ENCODE measurements around the gene PSMC3. TPM values are rescaled to one million over a fixed set of nuclear protein-coding genes. Genes with fewer than 3 reads are reported as not detected.
A peak's percentile ranks its signal among the peaks of the same experiment; 100 is the strongest.

The PSMC3 gene
- total and polyA plus RNA-seq, 9 of the 15 experiments (the other 6 are each of a cell fraction or from before 2014, with no cell fraction given), result 44.3 to 324 (median 240) TPM

DNA sequence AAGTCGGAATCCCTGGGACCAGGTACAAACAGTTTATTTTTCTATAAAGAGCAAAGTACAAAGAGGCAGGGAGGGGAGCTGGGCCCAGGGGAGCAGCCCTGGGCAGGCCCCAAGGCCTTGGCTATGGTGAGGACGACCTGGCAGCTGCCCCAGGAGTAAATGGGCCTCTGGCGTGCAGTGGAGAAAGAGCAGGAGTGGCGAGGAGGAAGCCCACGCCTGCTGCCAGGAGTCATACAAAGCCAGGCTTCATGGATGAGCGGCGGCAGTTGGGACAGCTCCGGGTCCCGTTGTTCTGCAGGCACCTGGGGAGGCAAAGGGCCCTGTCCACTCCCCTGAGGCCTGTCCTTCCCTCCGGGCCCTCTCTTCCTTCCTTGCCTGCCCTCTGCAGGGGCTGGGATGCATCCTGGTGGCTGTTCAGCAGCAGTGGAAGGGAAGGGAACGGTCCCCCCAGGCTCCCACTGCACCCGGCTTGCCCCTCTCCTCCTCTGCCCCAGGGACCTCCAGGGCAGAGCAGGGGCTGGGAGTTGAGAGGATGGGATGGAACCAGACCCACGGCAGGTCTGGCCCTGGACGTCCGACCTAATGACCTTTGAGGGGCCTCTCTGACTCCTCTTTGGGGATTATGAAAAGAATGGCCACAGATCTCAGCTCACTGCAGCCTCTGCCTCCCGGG lies 11.6 kb upstream of the PSMC3 start:
- no peaks in the 10 kb centered on the region for H3K79me2 ChIP-seq (ENCODE audit: control insufficient read depth, insufficient read depth, low read length)
- intact Hi-C loops (cut with micrococcal nuclease), result no loop called here
- no peak overlapping the region for H3K4me2 ChIP-seq (ENCODE audit: insufficient read depth, low read length)
- FAIRE-seq (no peak), DNase-seq (ENCODE audit: extremely low read depth in 1 of 4, low spot score in 3 of 4) (no peak), ATAC-seq (peak; percentile 28; the same call in 2 of the 3 replicates)
- peaks cover 0 to 9% of the 10 kb centered on the region in 2 experiments; a peak in 2 of 5 replicates for H3K4me1 ChIP-seq (replicated peaks in 1 of 2; ENCODE audit: control insufficient read depth in 2 of 2, insufficient read depth in 2 of 2, low read length in 2 of 2)
- H2AFZ ChIP-seq (ENCODE audit: low read depth, low read length), result no peak overlapping the region
- H4K20me1 ChIP-seq (replicated peaks; ENCODE audit: control insufficient read depth, insufficient read depth, low read length), result no peaks in the 10 kb centered on the region
- POLR2A ChIA-PET, result interaction anchor here (1.1 kb wide), 1 partner anchor 12 kb away, joined by 3 read pairs; the partner anchor contains the start of gene PSMC3
- no peaks in the 10 kb centered on the region for H3K36me3 ChIP-seq (ENCODE audit: control insufficient read depth, insufficient read depth, low read length)
- in situ Hi-C loops (cut with MboI), result no loop called here
- WGBS (ENCODE audit: insufficient coverage, low coverage, missing lambda C conversion rate), result 41% methylated on average over 12 of the region's 16 CpGs
- H3K9me3 ChIP-seq (replicated peaks; ENCODE audit: control insufficient read depth, insufficient read depth, low read depth, low read length), result no peaks in the 10 kb centered on the region
- H3K27me3 ChIP-seq (ENCODE audit: control insufficient read depth in 2 of 2, insufficient read depth in 2 of 2, low read length in 2 of 2), result no peaks in the 10 kb centered on the region
- BruUV-seq (replicated peaks), result no TSS peak
- no peaks in the 10 kb centered on the region for H3K9me1 ChIP-seq (ENCODE audit: control insufficient read depth, insufficient read depth, low read length)
- H3K4me3 ChIP-seq, result no peak overlapping the region
- peak overlapping the region in 1 of 2 experiments; percentile 37; a peak in 1 of 4 replicates for H3K9ac ChIP-seq (ENCODE audit: insufficient read depth in 1 of 2, low read depth in 2 of 2, low read length in 2 of 2)
- no peak overlapping the region for H3K27ac ChIP-seq (ENCODE audit: extremely low read depth, low read depth, low read length)
- CTCF ChIA-PET (ENCODE audit: low intra/inter-chr PET ratio), result no interaction called here
- TF ChIP-seq ESRRB (CRISPR knock-in tag; IDR thresholded peaks at IDR 0.05; ENCODE audit: borderline replicate concordance), result no peak
- TF ChIP-seq DIDO1 (tag; IDR thresholded peaks at IDR 0.05; ENCODE audit: low read depth), result no peak
- TF ChIP-seq, protein P1, sequence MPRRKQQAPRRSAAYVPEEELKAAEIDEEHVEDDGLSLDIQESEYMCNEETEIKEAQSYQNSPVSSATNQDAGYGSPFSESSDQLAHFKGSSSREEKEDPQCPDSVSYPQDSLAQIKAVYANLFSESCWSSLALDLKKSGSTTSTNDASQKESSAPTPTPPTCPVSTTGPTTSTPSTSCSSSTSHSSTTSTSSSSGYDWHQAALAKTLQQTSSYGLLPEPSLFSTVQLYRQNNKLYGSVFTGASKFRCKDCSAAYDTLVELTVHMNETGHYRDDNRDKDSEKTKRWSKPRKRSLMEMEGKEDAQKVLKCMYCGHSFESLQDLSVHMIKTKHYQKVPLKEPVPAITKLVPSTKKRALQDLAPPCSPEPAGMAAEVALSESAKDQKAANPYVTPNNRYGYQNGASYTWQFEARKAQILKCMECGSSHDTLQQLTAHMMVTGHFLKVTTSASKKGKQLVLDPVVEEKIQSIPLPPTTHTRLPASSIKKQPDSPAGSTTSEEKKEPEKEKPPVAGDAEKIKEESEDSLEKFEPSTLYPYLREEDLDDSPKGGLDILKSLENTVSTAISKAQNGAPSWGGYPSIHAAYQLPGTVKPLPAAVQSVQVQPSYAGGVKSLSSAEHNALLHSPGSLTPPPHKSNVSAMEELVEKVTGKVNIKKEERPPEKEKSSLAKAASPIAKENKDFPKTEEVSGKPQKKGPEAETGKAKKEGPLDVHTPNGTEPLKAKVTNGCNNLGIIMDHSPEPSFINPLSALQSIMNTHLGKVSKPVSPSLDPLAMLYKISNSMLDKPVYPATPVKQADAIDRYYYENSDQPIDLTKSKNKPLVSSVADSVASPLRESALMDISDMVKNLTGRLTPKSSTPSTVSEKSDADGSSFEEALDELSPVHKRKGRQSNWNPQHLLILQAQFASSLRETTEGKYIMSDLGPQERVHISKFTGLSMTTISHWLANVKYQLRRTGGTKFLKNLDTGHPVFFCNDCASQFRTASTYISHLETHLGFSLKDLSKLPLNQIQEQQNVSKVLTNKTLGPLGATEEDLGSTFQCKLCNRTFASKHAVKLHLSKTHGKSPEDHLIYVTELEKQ (CRISPR knock-in tag; IDR thresholded peaks at IDR 0.05), result no peak
- TF ChIP-seq TAL1 (IDR thresholded peaks at IDR 0.05), result no peak
- TF ChIP-seq ZNF277 (CRISPR knock-in tag; IDR thresholded peaks at IDR 0.05; ENCODE audit: borderline replicate concordance), result no peak
- TF ChIP-seq MCM3 (IDR thresholded peaks at IDR 0.05), result no peak
- TF ChIP-seq CTCFL (IDR thresholded peaks at IDR 0.05; ENCODE audit: borderline replicate concordance, insufficient read depth, low read depth, low read length, poor library complexity, severe bottlenecking), result no peak
- no peak for TF ChIP-seq IFI16 (CRISPR knock-in tag; IDR thresholded peaks at IDR 0.05)
- no peak for TF ChIP-seq CAMTA2 (CRISPR knock-in tag; conservative IDR thresholded peaks at IDR 0.05)
- TF ChIP-seq KLF16 (IDR thresholded peaks at IDR 0.05), result no peak
- no peak for TF ChIP-seq NFE2L1 (tag; IDR thresholded peaks at IDR 0.05; ENCODE audit: borderline replicate concordance, low read depth)
- TF ChIP-seq ZFPM2 (CRISPR knock-in tag; IDR thresholded peaks at IDR 0.05), result no peak
- no peak for TF ChIP-seq KLF13 (tag; IDR thresholded peaks at IDR 0.05; ENCODE audit: borderline replicate concordance, low read depth)
- TF ChIP-seq FOS (IDR thresholded peaks at IDR 0.05; ENCODE audit: extremely low read depth, insufficient read length), result no peak
- TF ChIP-seq NUFIP1 (IDR thresholded peaks at IDR 0.05; ENCODE audit: partially characterized antibody), result no peak
- no peak for TF ChIP-seq CCAR2 (IDR thresholded peaks at IDR 0.05; ENCODE audit: low read depth, low read length)
